Measurements from ENCODE around the gene CYP46A1.

GRCh38 chr14:99679543-99679942, 4.6 kb upstream of the CYP46A1 start:
- TF ChIP-seq CTCF (IDR thresholded peaks at IDR 0.05) (no peak), POLR2A (IDR thresholded peaks at IDR 0.05) (no peak)
